Heart left ventricle (tissue), 13 donors: ENCODE measurements around the gene MRPS10.

ENCODE experiments used
- POLR2A ChIP-seq, 2 donors: fragments of 450-650 bp; IDR thresholded peaks; one replicate each; pipeline ENCODE4 v1.6.1; 2017; ENCODE audit warnings: antibody characterized with exemption in 2 of 2, mild to moderate bottlenecking in 2 of 2, moderate library complexity in 2 of 2
- TF ChIP-seq, protein P1 (sequence below), 12 donors: fragments of 200-600 bp; sonication (generic) in 4 of 12; IDR thresholded peaks; one replicate each; pipeline versions ENCODE4 v1.5.0 to v1.8.0; 2018 to 2022; ENCODE audit warnings: antibody characterized with exemption in 12 of 12, mild to moderate bottlenecking in 5 of 12
- donor health status: ischemic (EF 13 %, LVEDD 7.1; RV severe dilation, severe dysfunction).
- donor health status: DM: no; HTN: yes; CAD: no.
- donor health status: DM: no; HTN: no; CAD: no.
- donor health status: ischemic (EF 25% LVEDD 6.9; RV normal size, moderate dysfunction).
- donor health status: ischemic (EF 25% LVEDD 5.7; RV mildly dilated, moderate dysfunction).
- donor health status: ischemic (EF 35%, LVEDD 5.7; RV mildly dilated, moderate dysfunction).
- donor health status: nonischemic (EF 11% LVEDD 7.7; RV severe dilation, severe dysfunction).
- donor health status: DM: yes; HTN: yes; CAD: no.
- donor health status: PGD.
- donor health status: ischemic (EF 29% LVEDD 5.4; RV normal size, mild dysfunction).
- donor health status: nonischemic (EF 23%, LVEDD 6.1; RV moderate dilation, normal function).

DNA sequence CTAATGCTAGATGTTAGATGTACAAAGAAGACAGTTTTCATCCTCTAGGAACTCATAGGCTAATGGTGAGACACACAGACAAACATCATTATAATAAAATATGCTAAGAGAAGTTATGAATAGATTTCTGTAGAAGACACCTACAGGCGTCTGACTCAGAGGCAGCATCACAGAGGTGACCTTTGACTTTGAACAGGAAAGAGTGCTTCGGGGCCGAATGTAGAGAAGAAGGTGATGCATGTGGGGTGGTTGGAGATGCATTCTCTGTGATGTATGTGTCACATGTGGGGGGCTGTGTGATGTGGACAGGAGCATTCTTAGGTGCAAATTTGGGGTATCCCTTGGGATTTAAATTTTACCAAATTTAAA is 37.7 kb downstream of the MRPS10 start:
- TF ChIP-seq POLR2A (IDR thresholded peaks at IDR 0.05): no peak
- TF ChIP-seq, protein P1, sequence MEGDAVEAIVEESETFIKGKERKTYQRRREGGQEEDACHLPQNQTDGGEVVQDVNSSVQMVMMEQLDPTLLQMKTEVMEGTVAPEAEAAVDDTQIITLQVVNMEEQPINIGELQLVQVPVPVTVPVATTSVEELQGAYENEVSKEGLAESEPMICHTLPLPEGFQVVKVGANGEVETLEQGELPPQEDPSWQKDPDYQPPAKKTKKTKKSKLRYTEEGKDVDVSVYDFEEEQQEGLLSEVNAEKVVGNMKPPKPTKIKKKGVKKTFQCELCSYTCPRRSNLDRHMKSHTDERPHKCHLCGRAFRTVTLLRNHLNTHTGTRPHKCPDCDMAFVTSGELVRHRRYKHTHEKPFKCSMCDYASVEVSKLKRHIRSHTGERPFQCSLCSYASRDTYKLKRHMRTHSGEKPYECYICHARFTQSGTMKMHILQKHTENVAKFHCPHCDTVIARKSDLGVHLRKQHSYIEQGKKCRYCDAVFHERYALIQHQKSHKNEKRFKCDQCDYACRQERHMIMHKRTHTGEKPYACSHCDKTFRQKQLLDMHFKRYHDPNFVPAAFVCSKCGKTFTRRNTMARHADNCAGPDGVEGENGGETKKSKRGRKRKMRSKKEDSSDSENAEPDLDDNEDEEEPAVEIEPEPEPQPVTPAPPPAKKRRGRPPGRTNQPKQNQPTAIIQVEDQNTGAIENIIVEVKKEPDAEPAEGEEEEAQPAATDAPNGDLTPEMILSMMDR (IDR thresholded peaks at IDR 0.05): no peak
